GM23338 (cell line): Measurements from ENCODE around the gene IBA57. TPM values are rescaled to one million over a fixed set of nuclear protein-coding genes. Genes with fewer than 3 reads are reported as not detected.

Experiments
- ATAC-seq: fragments of 200-7000 bp; cut with Tn5 transposase; 3 replicates; pipeline ENCODE4 v1.9.1; 2020
- DNase-seq: peaks from one replicate; pipeline ENCODE4 v3.0.0-alpha.2; 2015; ENCODE audit warnings: low spot score
- H2AFZ ChIP-seq: fragments of 200-600 bp; sonication (generic); 2 replicates; pipeline ENCODE4 v1.8.0; 2016; ENCODE audit warnings: antibody characterized with exemption, mild to moderate bottlenecking, moderate library complexity
- H3F3A ChIP-seq: fragments of 200-600 bp; sonication (generic); replicated peaks from 2 replicates; pipeline ENCODE4 v1.8.0; 2017; ENCODE audit warnings: antibody characterized with exemption, mixed run types, low read depth
- H3K27ac ChIP-seq: fragments of 200-600 bp; sonication (generic); 2 replicates; pipeline ENCODE4 v1.6.1; 2016; ENCODE audit warnings: low read depth
- H3K27me3 ChIP-seq: fragments of 200-600 bp; sonication (generic); 2 replicates; pipeline ENCODE4 v1.8.0; 2016; ENCODE audit warnings: mild to moderate bottlenecking, mixed run types, moderate library complexity; ENCODE audit not compliant: insufficient read depth
- H3K36me3 ChIP-seq: fragments of 200-600 bp; sonication (generic); 2 replicates; pipeline ENCODE4 v1.8.0; 2016; ENCODE audit warnings: mild to moderate bottlenecking; ENCODE audit not compliant: insufficient read depth
- H3K4me1 ChIP-seq: fragments of 200-600 bp; sonication (generic); 2 replicates; pipeline ENCODE4 v1.8.0; 2016; ENCODE audit warnings: mild to moderate bottlenecking, moderate library complexity; ENCODE audit not compliant: insufficient read depth
- H3K4me2 ChIP-seq: fragments of 200-600 bp; sonication (generic); 2 replicates; pipeline ENCODE4 v1.7.1; 2017; ENCODE audit warnings: mixed run types
- H3K4me3 ChIP-seq: fragments of 200-600 bp; sonication (generic); 2 replicates; pipeline ENCODE4 v1.6.1; 2016; ENCODE audit warnings: mixed run types
- H3K79me2 ChIP-seq: fragments of 200-600 bp; sonication (generic); replicated peaks from 2 replicates; pipeline ENCODE4 v1.8.0; 2017; ENCODE audit warnings: mild to moderate bottlenecking; ENCODE audit not compliant: insufficient read depth
- H3K9me2 ChIP-seq: fragments of 200-600 bp; sonication (generic); 2 replicates; pipeline ENCODE4 v1.8.0; 2017; ENCODE audit not compliant: insufficient read depth
- H4K20me1 ChIP-seq: fragments of 200-600 bp; sonication (generic); replicated peaks from 2 replicates; pipeline ENCODE4 v1.8.0; 2017; ENCODE audit warnings: mild to moderate bottlenecking; ENCODE audit not compliant: insufficient read depth
- H3K27ac Mint-ChIP-seq: 2 replicates; pipeline ENCODE4 v1.8.0; 2020; ENCODE audit warnings: inconsistent platforms, mild to moderate bottlenecking, moderate library complexity, mixed read lengths
- H3K27me3 Mint-ChIP-seq: 3 replicates; pipeline ENCODE4 v1.8.0; 2022; ENCODE audit warnings: low read depth, mild to moderate bottlenecking, moderate library complexity, mixed read lengths, inconsistent platforms; ENCODE audit not compliant: insufficient read depth, poor library complexity
- H3K36me3 Mint-ChIP-seq: 3 replicates; pipeline ENCODE4 v1.8.0; 2021; ENCODE audit warnings: low read depth, mild to moderate bottlenecking, inconsistent platforms, moderate library complexity, mixed read lengths
- H3K4me1 Mint-ChIP-seq: 3 replicates; pipeline ENCODE4 v1.8.0; 2020; ENCODE audit warnings: mild to moderate bottlenecking, inconsistent platforms, mixed read lengths
- H3K4me3 Mint-ChIP-seq: 3 replicates; pipeline ENCODE4 v1.8.0; 2021; ENCODE audit warnings: moderate library complexity, mild to moderate bottlenecking, inconsistent platforms, mixed read lengths
- H3K9me3 Mint-ChIP-seq: 3 replicates; pipeline ENCODE4 v1.8.0; 2020; ENCODE audit warnings: moderate library complexity, mild to moderate bottlenecking, inconsistent platforms, mixed read lengths
- CREB1 ChIP-seq: fragments of 250-450 bp; sonication (Bioruptor Pico); IDR thresholded peaks from 2 replicates; pipeline ENCODE4 v1.5.0; 2020; ENCODE audit warnings: low read depth, mild to moderate bottlenecking, moderate library complexity
- ETS1 ChIP-seq: IDR thresholded peaks from 2 replicates; pipeline ENCODE4 v1.6.1; 2016; ENCODE audit warnings: antibody characterized with exemption
- EZH2 ChIP-seq: fragments of 200-600 bp; sonication (generic); IDR thresholded peaks from one replicate; pipeline ENCODE4 v1.8.0; 2017; ENCODE audit warnings: antibody characterized with exemption, mild to moderate bottlenecking, low read depth; ENCODE audit not compliant: unreplicated experiment
- EZH2phosphoT487 ChIP-seq: fragments of 200-600 bp; sonication (generic); IDR thresholded peaks from one replicate; pipeline ENCODE4 v1.8.1; 2018; ENCODE audit warnings: antibody characterized with exemption; ENCODE audit not compliant: unreplicated experiment
- JUNB ChIP-seq: IDR thresholded peaks from one replicate; pipeline ENCODE4 v1.6.1; 2016; ENCODE audit warnings: antibody characterized with exemption; ENCODE audit not compliant: unreplicated experiment
- NANOG ChIP-seq: IDR thresholded peaks from 2 replicates; pipeline ENCODE4 v1.6.1; 2016; ENCODE audit warnings: antibody characterized with exemption, borderline replicate concordance
- POLR2AphosphoS5 ChIP-seq: IDR thresholded peaks from 2 replicates; pipeline ENCODE4 v1.6.1; 2016; ENCODE audit warnings: antibody characterized with exemption, low read depth
- STAT1 ChIP-seq: IDR thresholded peaks from one replicate; pipeline ENCODE4 v1.6.1; 2016; ENCODE audit warnings: antibody characterized with exemption; ENCODE audit not compliant: unreplicated experiment
- ZNF114 ChIP-seq: fragments of 250-450 bp; sonication (Bioruptor Pico); IDR thresholded peaks from 2 replicates; pipeline ENCODE4 v1.5.0; 2020; ENCODE audit warnings: mild to moderate bottlenecking, moderate library complexity
- ZNF331 ChIP-seq: fragments of 250-450 bp; sonication (Bioruptor Pico); IDR thresholded peaks from 2 replicates; pipeline ENCODE4 v1.5.0; 2020; ENCODE audit warnings: low read depth, mild to moderate bottlenecking, moderate library complexity
- ZNF462 ChIP-seq: fragments of 250-450 bp; sonication (Bioruptor Pico); IDR thresholded peaks from 2 replicates; pipeline ENCODE4 v1.5.0; 2020; ENCODE audit warnings: mild to moderate bottlenecking, moderate library complexity
- polyA plus RNA-seq: library from polyadenylated mRNA; unstranded; fragments of >200 nt; fragmentation: Nextera tagmentation; extraction: Ambion mirVana; gene quantifications from 2 replicates; pipeline ENCODE4 v1.2.1, GENCODE V29; 2016
- total RNA-seq: library from RNA; depleted of rRNA; stranded (reverse); fragments of >200 nt; shearing (Covaris generic); gene quantifications from 2 replicates; pipeline ENCODE4 v1.2.3, GENCODE V29; 2014
- TF ChIP-seq, protein P1 (sequence below), 2 experiments: fragments of 200-600 bp in 1 of 2; sonication (generic) in 1 of 2; conservative IDR thresholded peaks; 2 replicates each; pipeline versions ENCODE4 v1.5.1 to v1.6.1; 2016 to 2017; ENCODE audit warnings: antibody characterized with exemption in 2 of 2, low read depth in 2 of 2, mild to moderate bottlenecking in 2 of 2, moderate library complexity in 1 of 2
- TF ChIP-seq, protein P2 (sequence below): IDR thresholded peaks from one replicate; pipeline ENCODE4 v1.6.1; 2018; ENCODE audit warnings: antibody characterized with exemption; ENCODE audit not compliant: unreplicated experiment

IBA57 gene
- total and polyA plus RNA-seq, 2 experiments from 2014 or later, result 1.1 to 10.3 TPM

GRCh38 chr1:228139406-228139930, 26.1 kb upstream of the IBA57 start:
- DNase-seq, result no peak
- H2AFZ ChIP-seq, result peak overlapping the region; percentile 79; the same call in 1 of the 2 replicates
- no peaks in the 10 kb centered on the region for H4K20me1 ChIP-seq
- TF ChIP-seq ZNF331 (CRISPR knock-in tag) (no peak), ZNF114 (CRISPR knock-in tag) (no peak), EZH2 (no peak), ZNF462 (no peak), ETS1 (no peak), STAT1 (no peak), NANOG (no peak), EZH2phosphoT487 (no peak), JUNB (no peak), CREB1 (CRISPR knock-in tag) (no peak; the same call in none of the 2 replicates), POLR2AphosphoS5 (no peak; the same call in 1 of the 2 replicates)
- TF ChIP-seq, protein P1, sequence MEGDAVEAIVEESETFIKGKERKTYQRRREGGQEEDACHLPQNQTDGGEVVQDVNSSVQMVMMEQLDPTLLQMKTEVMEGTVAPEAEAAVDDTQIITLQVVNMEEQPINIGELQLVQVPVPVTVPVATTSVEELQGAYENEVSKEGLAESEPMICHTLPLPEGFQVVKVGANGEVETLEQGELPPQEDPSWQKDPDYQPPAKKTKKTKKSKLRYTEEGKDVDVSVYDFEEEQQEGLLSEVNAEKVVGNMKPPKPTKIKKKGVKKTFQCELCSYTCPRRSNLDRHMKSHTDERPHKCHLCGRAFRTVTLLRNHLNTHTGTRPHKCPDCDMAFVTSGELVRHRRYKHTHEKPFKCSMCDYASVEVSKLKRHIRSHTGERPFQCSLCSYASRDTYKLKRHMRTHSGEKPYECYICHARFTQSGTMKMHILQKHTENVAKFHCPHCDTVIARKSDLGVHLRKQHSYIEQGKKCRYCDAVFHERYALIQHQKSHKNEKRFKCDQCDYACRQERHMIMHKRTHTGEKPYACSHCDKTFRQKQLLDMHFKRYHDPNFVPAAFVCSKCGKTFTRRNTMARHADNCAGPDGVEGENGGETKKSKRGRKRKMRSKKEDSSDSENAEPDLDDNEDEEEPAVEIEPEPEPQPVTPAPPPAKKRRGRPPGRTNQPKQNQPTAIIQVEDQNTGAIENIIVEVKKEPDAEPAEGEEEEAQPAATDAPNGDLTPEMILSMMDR (conservative IDR thresholded peaks at IDR 0.05; ENCODE audit: low read depth in 2 of 2), result no peak
- TF ChIP-seq, protein P2, sequence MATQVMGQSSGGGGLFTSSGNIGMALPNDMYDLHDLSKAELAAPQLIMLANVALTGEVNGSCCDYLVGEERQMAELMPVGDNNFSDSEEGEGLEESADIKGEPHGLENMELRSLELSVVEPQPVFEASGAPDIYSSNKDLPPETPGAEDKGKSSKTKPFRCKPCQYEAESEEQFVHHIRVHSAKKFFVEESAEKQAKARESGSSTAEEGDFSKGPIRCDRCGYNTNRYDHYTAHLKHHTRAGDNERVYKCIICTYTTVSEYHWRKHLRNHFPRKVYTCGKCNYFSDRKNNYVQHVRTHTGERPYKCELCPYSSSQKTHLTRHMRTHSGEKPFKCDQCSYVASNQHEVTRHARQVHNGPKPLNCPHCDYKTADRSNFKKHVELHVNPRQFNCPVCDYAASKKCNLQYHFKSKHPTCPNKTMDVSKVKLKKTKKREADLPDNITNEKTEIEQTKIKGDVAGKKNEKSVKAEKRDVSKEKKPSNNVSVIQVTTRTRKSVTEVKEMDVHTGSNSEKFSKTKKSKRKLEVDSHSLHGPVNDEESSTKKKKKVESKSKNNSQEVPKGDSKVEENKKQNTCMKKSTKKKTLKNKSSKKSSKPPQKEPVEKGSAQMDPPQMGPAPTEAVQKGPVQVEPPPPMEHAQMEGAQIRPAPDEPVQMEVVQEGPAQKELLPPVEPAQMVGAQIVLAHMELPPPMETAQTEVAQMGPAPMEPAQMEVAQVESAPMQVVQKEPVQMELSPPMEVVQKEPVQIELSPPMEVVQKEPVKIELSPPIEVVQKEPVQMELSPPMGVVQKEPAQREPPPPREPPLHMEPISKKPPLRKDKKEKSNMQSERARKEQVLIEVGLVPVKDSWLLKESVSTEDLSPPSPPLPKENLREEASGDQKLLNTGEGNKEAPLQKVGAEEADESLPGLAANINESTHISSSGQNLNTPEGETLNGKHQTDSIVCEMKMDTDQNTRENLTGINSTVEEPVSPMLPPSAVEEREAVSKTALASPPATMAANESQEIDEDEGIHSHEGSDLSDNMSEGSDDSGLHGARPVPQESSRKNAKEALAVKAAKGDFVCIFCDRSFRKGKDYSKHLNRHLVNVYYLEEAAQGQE, result no peak
- peaks cover 5% of the 10 kb centered on the region; the same call in 1 of the 2 replicates for H3K4me1 ChIP-seq
- H3K36me3 ChIP-seq, result no peaks in the 10 kb centered on the region
- H3K27me3 Mint-ChIP-seq, result peaks cover 16% of the 10 kb centered on the region
- peaks cover 34% of the 10 kb centered on the region for H3K79me2 ChIP-seq
- no peaks in the 10 kb centered on the region; the same call in 2 of the 3 replicates for H3K9me3 Mint-ChIP-seq
- H3F3A ChIP-seq, result no peaks in the 10 kb centered on the region
- H3K27ac ChIP-seq, result 0 out of 2 replicates have a peak overlapping the region, but pooled peaks have one; percentile 30
- H3K9me2 ChIP-seq, result no peaks in the 10 kb centered on the region
- H3K27me3 ChIP-seq, result peaks cover 36% of the 10 kb centered on the region
- H3K4me3 ChIP-seq, result peak overlapping the region; percentile 92
- peaks cover 2% of the 10 kb centered on the region; the same call in 1 of the 3 replicates for H3K4me1 Mint-ChIP-seq
- no peak for ATAC-seq
- peak overlapping the region; percentile 94 for H3K27ac Mint-ChIP-seq
- no peaks in the 10 kb centered on the region; the same call in 2 of the 3 replicates for H3K36me3 Mint-ChIP-seq
- H3K4me2 ChIP-seq, result peak overlapping the region; percentile 78
- peak overlapping the region; percentile 86 for H3K4me3 Mint-ChIP-seq
